ENCODE data around the gene CAPG. TPM values are rescaled to one million over a fixed set of nuclear protein-coding genes. Genes with fewer than 3 reads are reported as not detected.
"Not testable (repeated sequence)": the region's sequence is repeated elsewhere in the genome, so short reads cannot be mapped to it uniquely, and the experiment has no call there.

Gene CAPG
- total RNA-seq, 1 donor from 2014 or later, result 701 TPM

GRCh38 chr2:85371045-85371444 is 39.1 kb downstream of the CAPG start:
- no peak for FAIRE-seq
- H3K36me3 ChIP-seq (ENCODE audit: control insufficient read depth, insufficient read depth, low read length), result peaks cover 3% of the 10 kb centered on the region
- no peaks in the 10 kb centered on the region for H3K27me3 ChIP-seq (ENCODE audit: control insufficient read depth, insufficient read depth, low read length)

GRCh38 chr2:85369500-85369899 is 40.7 kb downstream of the CAPG start:
- H3K36me3 ChIP-seq (ENCODE audit: control insufficient read depth, insufficient read depth, low read length), result peaks cover 3% of the 10 kb centered on the region
- H3K27me3 ChIP-seq (ENCODE audit: control insufficient read depth, insufficient read depth, low read length), result no peaks in the 10 kb centered on the region
- TF ChIP-seq, protein P1, sequence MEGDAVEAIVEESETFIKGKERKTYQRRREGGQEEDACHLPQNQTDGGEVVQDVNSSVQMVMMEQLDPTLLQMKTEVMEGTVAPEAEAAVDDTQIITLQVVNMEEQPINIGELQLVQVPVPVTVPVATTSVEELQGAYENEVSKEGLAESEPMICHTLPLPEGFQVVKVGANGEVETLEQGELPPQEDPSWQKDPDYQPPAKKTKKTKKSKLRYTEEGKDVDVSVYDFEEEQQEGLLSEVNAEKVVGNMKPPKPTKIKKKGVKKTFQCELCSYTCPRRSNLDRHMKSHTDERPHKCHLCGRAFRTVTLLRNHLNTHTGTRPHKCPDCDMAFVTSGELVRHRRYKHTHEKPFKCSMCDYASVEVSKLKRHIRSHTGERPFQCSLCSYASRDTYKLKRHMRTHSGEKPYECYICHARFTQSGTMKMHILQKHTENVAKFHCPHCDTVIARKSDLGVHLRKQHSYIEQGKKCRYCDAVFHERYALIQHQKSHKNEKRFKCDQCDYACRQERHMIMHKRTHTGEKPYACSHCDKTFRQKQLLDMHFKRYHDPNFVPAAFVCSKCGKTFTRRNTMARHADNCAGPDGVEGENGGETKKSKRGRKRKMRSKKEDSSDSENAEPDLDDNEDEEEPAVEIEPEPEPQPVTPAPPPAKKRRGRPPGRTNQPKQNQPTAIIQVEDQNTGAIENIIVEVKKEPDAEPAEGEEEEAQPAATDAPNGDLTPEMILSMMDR (IDR thresholded peaks at IDR 0.05; ENCODE audit: insufficient read depth, low read length, severe bottlenecking), result no peak
- no peak overlapping the region for H3K4me3 ChIP-seq (ENCODE audit: low read depth, low read length)
- FAIRE-seq, result no peak
- DNase-seq (ENCODE audit: low read depth), result peak; percentile 57

More at GRCh38 chr2:85371045-85371444, 39.1 kb downstream of the CAPG start:
- TF ChIP-seq, protein P1 (IDR thresholded peaks at IDR 0.05; ENCODE audit: insufficient read depth, low read length, severe bottlenecking), result no peak
- DNase-seq (ENCODE audit: low read depth), result no peak
- no peak overlapping the region for H3K4me3 ChIP-seq (ENCODE audit: low read depth, low read length)

GRCh38 chr2:85368921-85369320 is 41.2 kb downstream of the CAPG start:
- TF ChIP-seq, protein P1 (IDR thresholded peaks at IDR 0.05; ENCODE audit: insufficient read depth, low read length, severe bottlenecking), result no peak
- Histone ChIP-seq H3K4me3 (ENCODE audit: low read depth, low read length) (no peak overlapping the region), H3K27me3 (ENCODE audit: control insufficient read depth, insufficient read depth, low read length) (no peaks in the 10 kb centered on the region), H3K36me3 (ENCODE audit: control insufficient read depth, insufficient read depth, low read length) (peaks cover 3% of the 10 kb centered on the region)
- FAIRE-seq (no peak), DNase-seq (ENCODE audit: low read depth) (no peak)

GRCh38 chr2:85367180-85367579 is 43.0 kb downstream of the CAPG start:
- DNase-seq (ENCODE audit: low read depth) (no peak), FAIRE-seq (no peak)
- Histone ChIP-seq H3K27me3 (ENCODE audit: control insufficient read depth, insufficient read depth, low read length) (no peaks in the 10 kb centered on the region), H3K36me3 (ENCODE audit: control insufficient read depth, insufficient read depth, low read length) (peaks cover 3% of the 10 kb centered on the region), H3K4me3 (ENCODE audit: low read depth, low read length) (no peak overlapping the region)
- TF ChIP-seq, protein P1 (IDR thresholded peaks at IDR 0.05; ENCODE audit: insufficient read depth, low read length, severe bottlenecking), result no peak

DNA sequence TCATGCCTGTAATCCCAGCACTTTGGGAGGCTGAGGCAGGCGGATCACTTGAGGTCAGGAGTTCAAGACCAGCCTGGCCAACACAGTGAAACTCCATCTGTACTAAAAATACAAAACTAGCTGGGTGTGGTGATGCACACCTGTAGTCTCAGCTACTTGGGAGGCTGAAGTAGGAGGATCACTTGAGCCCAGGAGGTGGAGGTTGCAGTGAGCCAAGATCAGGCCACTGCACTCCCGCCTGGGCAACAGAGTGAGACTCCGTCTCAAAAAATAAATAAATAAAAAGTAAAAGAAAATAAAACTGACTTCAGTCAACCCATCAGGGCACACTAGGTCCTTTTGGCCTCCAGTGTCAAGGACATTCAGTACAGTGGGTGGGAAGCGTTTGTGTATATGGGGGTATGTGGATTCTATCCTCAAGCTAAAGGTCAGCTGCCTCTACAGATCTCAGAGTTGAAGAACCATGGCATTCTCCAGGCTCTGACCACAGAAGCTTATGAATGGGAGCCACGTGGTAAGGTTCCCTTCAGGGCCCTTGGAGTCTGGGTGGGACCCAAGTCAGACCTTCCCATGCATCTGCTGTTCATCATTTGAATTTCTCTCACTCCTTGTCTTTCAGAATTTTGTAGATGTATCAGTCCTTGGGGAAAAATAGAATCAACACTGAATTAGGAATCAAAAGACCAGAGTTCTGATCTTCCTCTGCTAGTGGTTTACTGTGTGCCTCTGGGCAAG is 47.3 kb downstream of the CAPG start:
- FAIRE-seq; DNase-seq (ENCODE audit: low read depth); H3K4me3 ChIP-seq (ENCODE audit: low read depth, low read length); H3K36me3 ChIP-seq (ENCODE audit: control insufficient read depth, insufficient read depth, low read length); H3K27me3 ChIP-seq (ENCODE audit: control insufficient read depth, insufficient read depth, low read length): not testable (repeated sequence)

- no peak for FAIRE-seq
- H3K27me3 ChIP-seq (ENCODE audit: control insufficient read depth, insufficient read depth, low read length), result no peaks in the 10 kb centered on the region
- DNase-seq (ENCODE audit: low read depth), result peak; percentile 78
- no peak overlapping the region for H3K4me3 ChIP-seq (ENCODE audit: low read depth, low read length)
- TF ChIP-seq, protein P1 (IDR thresholded peaks at IDR 0.05; ENCODE audit: insufficient read depth, low read length, severe bottlenecking), result no peak
- H3K36me3 ChIP-seq (ENCODE audit: control insufficient read depth, insufficient read depth, low read length), result peaks cover 2% of the 10 kb centered on the region
Measured at GRCh38 chr2:85357736-85358135, 52.4 kb downstream of the CAPG start.

Data from bronchial epithelial cell (primary cell).